H1 (cell line): ENCODE measurements around the gene DYNC1I1. TPM values are rescaled to one million over a fixed set of nuclear protein-coding genes. Genes with fewer than 3 reads are reported as not detected.

Experiments used
- CTCF ChIA-PET: fragments of 300-600 bp; sonication (Branson Sonifier 250); formaldehyde crosslinking; loops from one replicate; lab custom pipeline; 2021; ENCODE audit not compliant: partially characterized antibody; lab: Charles Lee
- POLR2A ChIA-PET: fragments of 300-600 bp; sonication (Branson Sonifier 250); formaldehyde crosslinking; loops from one replicate; lab custom pipeline; 2021; ENCODE audit warnings: inconsistent platforms; ENCODE audit not compliant: partially characterized antibody; lab: Charles Lee
- DNase-seq, 2 experiments: peaks; one replicate each; pipeline versions ENCODE4 v3.0.0 to v3.0.0-alpha.2; 2010 to 2022; ENCODE audit warnings: low spot score in 2 of 2, low read depth in 1 of 2, mixed read lengths in 1 of 2
- FAIRE-seq: peaks from 2 replicates; lab custom pipeline; 2011; peaks lifted over from hg19 to GRCh38; lab: Jason Lieb, UNC
- H2AFZ ChIP-seq: 2 replicates; pipeline ENCODE4 v1.8.1; 2012; ENCODE audit warnings: low read length, inconsistent platforms
- H2AK5ac ChIP-seq: 2 replicates; pipeline ENCODE4 v1.6.1; 2013; ENCODE audit warnings: low read depth, low read length
- H2BK120ac ChIP-seq: replicated peaks from 2 replicates; pipeline ENCODE3; 2013; ENCODE audit warnings: low read depth, low read length, inconsistent platforms
- H2BK12ac ChIP-seq: 2 replicates; pipeline ENCODE4 v1.6.1; 2013; ENCODE audit warnings: low read depth, low read length
- H2BK15ac ChIP-seq: 2 replicates; pipeline ENCODE4 v1.6.1; 2013; ENCODE audit warnings: low read length
- H2BK20ac ChIP-seq: 2 replicates; pipeline ENCODE4 v1.6.1; 2013; ENCODE audit warnings: low read length
- H2BK5ac ChIP-seq: 2 replicates; pipeline ENCODE4 v1.6.1; 2013; ENCODE audit warnings: low read depth, low read length
- H3K14ac ChIP-seq: 2 replicates; pipeline ENCODE4 v1.6.1; 2013; ENCODE audit warnings: inconsistent platforms; ENCODE audit not compliant: insufficient read length
- H3K18ac ChIP-seq: 2 replicates; pipeline ENCODE4 v1.6.1; 2013; ENCODE audit warnings: low read length; ENCODE audit errors: extremely low read depth
- H3K23ac ChIP-seq: 2 replicates; pipeline ENCODE4 v1.6.1; 2013; ENCODE audit warnings: inconsistent platforms; ENCODE audit not compliant: insufficient read length
- H3K23me2 ChIP-seq: 2 replicates; pipeline ENCODE4 v1.6.1; 2013; ENCODE audit warnings: low read depth, low read length
- H3K27ac ChIP-seq: 2 replicates; pipeline ENCODE4 v1.6.1; 2011; ENCODE audit warnings: low read depth, low read length, inconsistent platforms
- H3K27me3 ChIP-seq, 4 experiments: replicated peaks in 1 of 4; 1 replicate in 1 of 4; 2 replicates in 3 of 4; pipeline versions ENCODE4 v1.6.1 to v1.8.1; 2011 to 2013; ENCODE audit warnings: low read length in 3 of 4, mild to moderate bottlenecking in 3 of 4, inconsistent platforms in 2 of 4, mixed read lengths in 2 of 4, moderate library complexity in 1 of 4; ENCODE audit not compliant: control insufficient read depth in 3 of 4, insufficient read depth in 3 of 4; ENCODE audit errors: extremely low read depth in 1 of 4
- H3K36me3 ChIP-seq, 4 experiments: 2 replicates each; pipeline versions ENCODE4 v1.6.1 to v1.8.1; 2011 to 2013; ENCODE audit warnings: mild to moderate bottlenecking in 4 of 4, low read length in 3 of 4, moderate library complexity in 2 of 4, control low read depth in 1 of 4, inconsistent platforms in 1 of 4; ENCODE audit not compliant: insufficient read depth in 4 of 4, control insufficient read depth in 2 of 4
- H3K4ac ChIP-seq: replicated peaks from 2 replicates; pipeline ENCODE3; 2013; ENCODE audit warnings: low read length, low read depth, mixed read lengths, inconsistent platforms; ENCODE audit not compliant: insufficient read length
- H3K4me1 ChIP-seq, 4 experiments: replicated peaks in 1 of 4; 1 replicate in 1 of 4; 2 replicates in 3 of 4; pipeline versions ENCODE4 v1.6.1 to v1.8.1; 2011 to 2013; ENCODE audit warnings: low read length in 3 of 4, inconsistent platforms in 2 of 4, mixed read lengths in 1 of 4; ENCODE audit not compliant: insufficient read depth in 4 of 4, control insufficient read depth in 3 of 4
- H3K4me2 ChIP-seq, 2 experiments: 2 replicates each; pipeline versions ENCODE4 v1.6.1 to v1.8.1; 2011 to 2013; ENCODE audit warnings: low read depth in 2 of 2, low read length in 2 of 2, control low read depth in 1 of 2, inconsistent platforms in 1 of 2, mild to moderate bottlenecking in 1 of 2; ENCODE audit not compliant: insufficient read depth in 1 of 2
- H3K4me3 ChIP-seq, 4 experiments: fragments of 200-600, 300-600 bp in 1 of 4; sonication (generic), shearing (Covaris generic), sonication (Bioruptor Twin) in 1 of 4; 2 replicates each; pipeline versions ENCODE4 v1.5.1 to v1.8.1; 2011 to 2016; ENCODE audit warnings: low read length in 4 of 4, low read depth in 3 of 4, control low read depth in 2 of 4, inconsistent platforms in 2 of 4, mild to moderate bottlenecking in 2 of 4, mixed read lengths in 1 of 4, moderate library complexity in 1 of 4; ENCODE audit not compliant: insufficient read depth in 2 of 4; ENCODE audit errors: extremely low read depth in 1 of 4
- H3K56ac ChIP-seq: replicated peaks from 2 replicates; pipeline ENCODE3; 2013; ENCODE audit warnings: low read depth, mild to moderate bottlenecking, mixed read lengths, low read length, inconsistent platforms; ENCODE audit not compliant: insufficient read length
- H3K79me1 ChIP-seq: 2 replicates; pipeline ENCODE4 v1.6.1; 2013; ENCODE audit warnings: low read depth, low read length, control low read depth
- H3K79me2 ChIP-seq, 2 experiments: 2 replicates each; pipeline versions ENCODE4 v1.6.1 to v1.8.1; 2012 to 2013; ENCODE audit warnings: low read length in 2 of 2, mild to moderate bottlenecking in 2 of 2, inconsistent platforms in 1 of 2; ENCODE audit not compliant: insufficient read depth in 2 of 2, control insufficient read depth in 1 of 2
- H3K9ac ChIP-seq, 4 experiments: replicated peaks in 1 of 4; 1 replicate in 1 of 4; 2 replicates in 3 of 4; pipeline versions ENCODE4 v1.6.1 to v1.8.1; 2011 to 2013; ENCODE audit warnings: low read depth in 3 of 4, low read length in 3 of 4, control low read depth in 2 of 4, mild to moderate bottlenecking in 2 of 4, moderate library complexity in 2 of 4, inconsistent platforms in 1 of 4; ENCODE audit errors: extremely low read depth in 1 of 4
- H3K9me3 ChIP-seq, 2 experiments: 2 replicates each; pipeline versions ENCODE4 v1.6.1 to v1.8.1; 2012 to 2013; ENCODE audit warnings: mild to moderate bottlenecking in 2 of 2, moderate library complexity in 2 of 2, control low read depth in 1 of 2, inconsistent platforms in 1 of 2, low read depth in 1 of 2, low read length in 1 of 2, mixed read lengths in 1 of 2; ENCODE audit not compliant: insufficient read depth in 2 of 2
- H4K20me1 ChIP-seq, 2 experiments: replicated peaks in 1 of 2; 2 replicates each; pipeline versions ENCODE3 to v1.8.1; 2011 to 2013; ENCODE audit warnings: inconsistent platforms in 2 of 2, low read length in 2 of 2, mild to moderate bottlenecking in 1 of 2; ENCODE audit not compliant: insufficient read depth in 2 of 2, control insufficient read depth in 1 of 2
- H4K5ac ChIP-seq: 2 replicates; pipeline ENCODE4 v1.6.1; 2013; ENCODE audit warnings: low read length, low read depth, mixed read lengths, inconsistent platforms; ENCODE audit not compliant: insufficient read length
- H4K8ac ChIP-seq: 2 replicates; pipeline ENCODE4 v1.8.0; 2013; ENCODE audit warnings: mild to moderate bottlenecking, moderate library complexity, low read length, inconsistent platforms; ENCODE audit not compliant: insufficient read depth; ENCODE audit errors: extremely low read depth
- H4K91ac ChIP-seq: replicated peaks from 2 replicates; pipeline ENCODE3; 2013; ENCODE audit warnings: low read length, mixed read lengths, inconsistent platforms; ENCODE audit not compliant: insufficient read length
- BACH1 ChIP-seq: IDR thresholded peaks from 2 replicates; pipeline ENCODE4 v1.6.1; 2012; ENCODE audit warnings: low read length, improper control_type of control experiment
- CHD1 ChIP-seq: IDR thresholded peaks from 2 replicates; pipeline ENCODE4 v1.6.1; 2012; ENCODE audit warnings: low read depth, low read length, improper control_type of control experiment
- FOSL1 ChIP-seq: IDR thresholded peaks from 2 replicates; pipeline ENCODE4 v1.6.1; 2011; ENCODE audit warnings: mild to moderate bottlenecking, low read depth, low read length, moderate library complexity; ENCODE audit not compliant: insufficient read depth
- WGBS, 2 experiments: shearing (Covaris generic) in 1 of 2; methylation state at CpG; one replicate each; pipeline versions ENCODE4 v1.1.6 to v1.1.7; 2013 to 2015; ENCODE audit warnings: low lambda C conversion rate in 2 of 2, mixed read lengths in 2 of 2, inconsistent platforms in 1 of 2, low coverage in 1 of 2, missing lambda C conversion rate in 1 of 2; ENCODE audit not compliant: insufficient replicate concordance in 2 of 2, insufficient coverage in 1 of 2, insufficient read length in 1 of 2; ENCODE audit errors: extremely low coverage in 1 of 2, missing lambda C conversion rate in 1 of 2; 5-methylcytosine and 5-hydroxymethylcytosine counted together
- polyA plus RNA-seq, 7 experiments: library from polyadenylated mRNA; depleted of rRNA in 3 of 7; stranded (reverse) in 5 of 7; unstranded in 2 of 7; fragments of >200 nt in 5 of 7; fragments of 200-250 nt in 2 of 7; gene quantifications; 1 replicate in 5 of 7; 2 replicates in 1 of 7; 4 replicates in 1 of 7; pipeline versions ENCODE4 v1.2.1 to v1.2.3, GENCODE V29; 2011 to 2013; ENCODE audit warnings: missing spikeins in 2 of 7, mixed read lengths in 2 of 7
- total RNA-seq: library from RNA; stranded (reverse); fragmentation: NEBNext Ultra II Directional; extraction: Animal tissue kit (Norgen Biotek cat#: 25700); gene quantifications from 2 replicates; pipeline ENCODE4 v1.2.1, GENCODE V29; 2021

DYNC1I1 gene
- total and polyA plus RNA-seq, 2 of the 8 experiments (the other 6 are each of a cell fraction or from before 2014, with no cell fraction given) = 0.45 to 0.58 TPM

DNA sequence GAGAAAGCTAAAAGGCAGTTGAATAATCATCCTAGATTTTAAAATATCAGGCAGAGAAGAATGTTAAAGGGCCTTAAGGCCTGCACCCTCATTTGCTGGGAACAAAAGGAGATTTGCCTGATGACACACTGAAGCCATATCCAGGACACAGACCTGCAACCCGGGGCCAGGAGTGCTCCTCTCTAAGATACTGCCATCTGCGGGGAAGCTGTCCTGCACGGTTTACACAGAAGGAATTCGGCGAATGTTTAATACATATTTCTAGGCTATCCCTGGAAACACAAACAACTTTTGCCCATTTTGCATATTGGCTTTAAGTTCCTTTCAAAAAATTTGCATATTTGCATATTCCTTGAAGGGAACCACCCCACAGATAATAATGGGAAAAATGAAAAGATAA lies 52.3 kb downstream of the DYNC1I1 start:
- no peak for DNase-seq
- Histone ChIP-seq H3K23ac (no peak overlapping the region), H3K4me2 (no peak overlapping the region), H2BK12ac (no peak overlapping the region), H3K4ac (no peak overlapping the region), H3K79me2 (no peaks in the 10 kb centered on the region), H3K23me2 (no peaks in the 10 kb centered on the region), H4K20me1 (no peaks in the 10 kb centered on the region), H3K79me1 (no peaks in the 10 kb centered on the region), H3K36me3 (no peaks in the 10 kb centered on the region), H2AK5ac (no peak overlapping the region), H3K18ac (no peak overlapping the region), H3K9ac (no peak overlapping the region), H3K9me3 (no peaks in the 10 kb centered on the region)
- POLR2A ChIA-PET = interaction anchor here (1.4 kb wide), 1 partner anchor 18 kb away, joined by 3 read pairs; no protein-coding TSS in a partner anchor
- WGBS, 2 experiments = 95% methylated on average over 5 of the region's 5 CpGs; no CpG with 5 or more reads in 1 of the 2 experiments
- TF ChIP-seq CHD1 (no peak), BACH1 (no peak), FOSL1 (no peak)
- TF ChIP-seq, all 59 proteins: peak for 0
- H2BK15ac ChIP-seq = no peak overlapping the region; the same call in 1 of the 2 replicates
- H4K91ac ChIP-seq = no peak overlapping the region
- no peak overlapping the region; the same call in 1 of the 2 replicates for H2BK5ac ChIP-seq
- H4K8ac ChIP-seq = no peak overlapping the region
- H3K56ac ChIP-seq = no peak overlapping the region
- no peak for FAIRE-seq
- no peak overlapping the region for H3K14ac ChIP-seq
- H2BK20ac ChIP-seq = 0 out of 2 replicates have a peak overlapping the region, but pooled peaks have one; percentile 52
- no peak overlapping the region for H3K27ac ChIP-seq
- H2AFZ ChIP-seq = no peak overlapping the region
- H3K27me3 ChIP-seq = no peaks in the 10 kb centered on the region
- H3K4me3 ChIP-seq = no peak overlapping the region
- H3K4me1 ChIP-seq = peaks cover 0 to 8% (median 6%) of the 10 kb centered on the region in 4 experiments; a peak in 5 of 7 replicates
- CTCF ChIA-PET = interaction anchor here (0.7 to 9.7 kb wide), 4 partner anchors 9 to 101 kb away, joined by 3 to 75 read pairs (median 10); no protein-coding TSS in a partner anchor
- no peak overlapping the region for H2BK120ac ChIP-seq
- H4K5ac ChIP-seq = no peak overlapping the region
